ENCODE measurements around the gene KCNK1.

GRCh38 chr1:233598891-233599541 is 14.9 kb upstream of the KCNK1 start:
- no peak for TF ChIP-seq EZH2 (IDR thresholded peaks at IDR 0.05; ENCODE audit: insufficient read depth, low read length)
- TF ChIP-seq CTCF (IDR thresholded peaks at IDR 0.05; ENCODE audit: insufficient read depth, low read depth, low read length), result no peak
